A549 (cell line): ENCODE measurements around the gene FST.

Source experiments
- CBX8 ChIP-seq: fragments of 200-600 bp; sonication (generic); IDR thresholded peaks from 2 replicates; pipeline ENCODE4 v1.6.1; 2016
- CHD4 ChIP-seq: fragments of 200-600 bp; sonication (generic); IDR thresholded peaks from 2 replicates; pipeline ENCODE4 v1.6.1; 2016; ENCODE audit warnings: antibody characterized with exemption, mild to moderate bottlenecking, borderline replicate concordance
- CTCF ChIP-seq: fragments of >200 bp; sonication (Bioruptor Twin); formaldehyde crosslinking; IDR thresholded peaks from 3 replicates; pipeline ENCODE4 v1.5.1; 2016
- EHMT2 ChIP-seq: fragments of 200-600 bp; sonication (generic); IDR thresholded peaks from 2 replicates; pipeline ENCODE4 v1.6.1; 2016; ENCODE audit warnings: antibody characterized with exemption, low read depth, mild to moderate bottlenecking, moderate library complexity
- JUNB ChIP-seq: fragments of >200 bp; sonication (Bioruptor Twin); formaldehyde crosslinking; IDR thresholded peaks from 2 replicates; pipeline ENCODE4 v1.6.1; 2016
- MAFK ChIP-seq: fragments of 450-650 bp; IDR thresholded peaks from 2 replicates; pipeline ENCODE4 v1.6.1; 2014; ENCODE audit not compliant: partially characterized antibody
- MAX ChIP-seq: IDR thresholded peaks from 2 replicates; pipeline ENCODE4 v1.6.1; 2012
- POLR2A ChIP-seq: IDR thresholded peaks from 2 replicates; pipeline ENCODE4 v1.6.1; 2012; ENCODE audit warnings: mild to moderate bottlenecking, low read length
- POLR2AphosphoS2 ChIP-seq: conservative IDR thresholded peaks from 2 replicates; pipeline ENCODE4 v1.6.1; 2012; ENCODE audit warnings: low read length, improper control_type of control experiment, inconsistent platforms
- RFX5 ChIP-seq: fragments of 450-650 bp; IDR thresholded peaks from 2 replicates; pipeline ENCODE4 v1.7.1; 2014; ENCODE audit warnings: antibody characterized with exemption, mild to moderate bottlenecking, moderate library complexity
- SMC3 ChIP-seq: fragments of >200 bp; sonication (Bioruptor Twin); formaldehyde crosslinking; IDR thresholded peaks from 3 replicates; pipeline ENCODE4 v1.6.1; 2018; ENCODE audit warnings: inconsistent platforms
- ZC3H11A ChIP-seq: fragments of 450-650 bp; IDR thresholded peaks from 2 replicates; pipeline ENCODE4 v1.6.1; 2014; ENCODE audit warnings: antibody characterized with exemption, mild to moderate bottlenecking

DNA sequence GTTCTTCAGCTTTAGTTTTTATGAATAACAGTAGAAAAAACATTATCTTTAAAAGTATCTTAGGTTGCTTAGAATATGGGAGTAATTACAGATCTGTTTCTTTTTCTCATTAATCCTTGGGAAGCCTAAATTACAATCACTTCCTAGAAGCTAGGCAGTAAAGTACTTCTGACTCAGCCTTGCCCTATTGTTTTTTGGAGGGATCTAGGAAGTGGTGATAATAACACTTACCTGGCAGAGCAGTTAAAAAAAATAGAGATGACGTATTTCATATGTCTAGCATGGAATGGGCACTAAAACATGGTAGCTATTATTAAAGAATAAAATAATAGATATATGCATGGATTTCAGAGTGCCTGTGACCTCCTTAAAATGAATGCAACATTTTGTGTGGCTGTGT is 8.2 kb upstream of the FST start:
- TF ChIP-seq JUNB (no peak), CTCF (no peak), MAX (no peak), POLR2A (no peak), RFX5 (no peak), SMC3 (no peak), CHD4 (no peak), EHMT2 (no peak), ZC3H11A (no peak), MAFK (no peak), POLR2AphosphoS2 (no peak), CBX8 (no peak)
